Osteocyte (in vitro differentiated cells): ENCODE results near the gene BPIFB1. TPM values are rescaled to one million over a fixed set of nuclear protein-coding genes. Genes with fewer than 3 reads are reported as not detected.

Experiments
- DNase-seq: peaks from one replicate; pipeline ENCODE4 v3.0.0; 2021; ENCODE audit warnings: mixed read lengths; ENCODE audit not compliant: unreplicated experiment; ENCODE audit errors: extremely low spot score
- H3K27ac Mint-ChIP-seq: one replicate; pipeline ENCODE4 v1.8.0; 2021; ENCODE audit warnings: mild to moderate bottlenecking, mixed read lengths; ENCODE audit not compliant: unreplicated experiment
- H3K27me3 Mint-ChIP-seq: one replicate; pipeline ENCODE4 v1.8.0; 2021; ENCODE audit warnings: mixed read lengths; ENCODE audit not compliant: unreplicated experiment
- H3K36me3 Mint-ChIP-seq: one replicate; pipeline ENCODE4 v1.8.0; 2021; ENCODE audit warnings: mixed read lengths; ENCODE audit not compliant: unreplicated experiment
- H3K4me1 Mint-ChIP-seq: one replicate; pipeline ENCODE4 v1.8.0; 2021; ENCODE audit warnings: mixed read lengths; ENCODE audit not compliant: unreplicated experiment
- H3K4me3 Mint-ChIP-seq: one replicate; pipeline ENCODE4 v1.8.0; 2021; ENCODE audit warnings: mild to moderate bottlenecking, moderate library complexity, mixed read lengths; ENCODE audit not compliant: unreplicated experiment
- H3K9me3 Mint-ChIP-seq: one replicate; pipeline ENCODE4 v1.8.0; 2021; ENCODE audit warnings: mixed read lengths; ENCODE audit not compliant: unreplicated experiment
- CTCF ChIP-seq: fragments of 200-600 bp; sonication (generic); IDR thresholded peaks from 2 replicates; pipeline ENCODE4 v1.5.0; 2021; ENCODE audit warnings: antibody characterized with exemption, mild to moderate bottlenecking, moderate library complexity
- total RNA-seq: library from RNA; stranded (reverse); gene quantifications from 2 replicates; pipeline ENCODE4 v1.2.1, GENCODE V29; 2021

Gene BPIFB1
- total RNA-seq, 1 donor from 2014 or later: not detected

- Mint-ChIP-seq H3K27ac (no peak overlapping the region), H3K36me3 (no peaks in the 10 kb centered on the region), H3K9me3 (no peaks in the 10 kb centered on the region), H3K27me3 (peaks cover 11% of the 10 kb centered on the region), H3K4me1 (no peaks in the 10 kb centered on the region), H3K4me3 (no peak overlapping the region)
- TF ChIP-seq CTCF: no peak
- DNase-seq: no peak
These were observed 43.6 kb upstream of the BPIFB1 start for GRCh38 chr20:33239418-33239817.

- no peak overlapping the region for H3K4me3 Mint-ChIP-seq
- peaks cover 13% of the 10 kb centered on the region for H3K27me3 Mint-ChIP-seq
- H3K36me3 Mint-ChIP-seq: no peaks in the 10 kb centered on the region
- H3K4me1 Mint-ChIP-seq: no peaks in the 10 kb centered on the region
- no peak overlapping the region for H3K27ac Mint-ChIP-seq
- no peaks in the 10 kb centered on the region for H3K9me3 Mint-ChIP-seq
- TF ChIP-seq CTCF: no peak
- no peak for DNase-seq
These were observed 42.9 kb upstream of the BPIFB1 start for GRCh38 chr20:33239979-33240736.

- Mint-ChIP-seq H3K27ac (no peak overlapping the region), H3K4me3 (no peak overlapping the region), H3K36me3 (no peaks in the 10 kb centered on the region), H3K27me3 (peaks cover 16% of the 10 kb centered on the region), H3K4me1 (no peaks in the 10 kb centered on the region), H3K9me3 (no peaks in the 10 kb centered on the region)
- DNase-seq: no peak
- TF ChIP-seq CTCF: no peak
These were observed 42.1 kb upstream of the BPIFB1 start for GRCh38 chr20:33240923-33241322.

GRCh38 chr20:33242319-33243100, 40.5 kb upstream of the BPIFB1 start:
- Mint-ChIP-seq H3K36me3 (no peaks in the 10 kb centered on the region), H3K27ac (no peak overlapping the region), H3K27me3 (peaks cover 25% of the 10 kb centered on the region)

More at GRCh38 chr20:33242319-33243100, 40.5 kb upstream of the BPIFB1 start:
- H3K4me1 Mint-ChIP-seq: no peaks in the 10 kb centered on the region
- no peaks in the 10 kb centered on the region for H3K9me3 Mint-ChIP-seq
- no peak for TF ChIP-seq CTCF
- no peak overlapping the region for H3K4me3 Mint-ChIP-seq
- DNase-seq: no peak
